Nephron progenitor cell (in vitro differentiated cells): ENCODE results near the gene ATG7.
A peak's percentile ranks its signal among the peaks of the same experiment; 100 is the strongest.

Experiments
- DNase-seq: peaks from one replicate; pipeline ENCODE4 v3.0.0; 2021
- H3K27ac Mint-ChIP-seq: 2 replicates; pipeline ENCODE4 v1.8.0; 2021; ENCODE audit warnings: mild to moderate bottlenecking, moderate library complexity, mixed read lengths
- H3K27me3 Mint-ChIP-seq: 2 replicates; pipeline ENCODE4 v1.8.0; 2021; ENCODE audit warnings: mild to moderate bottlenecking, low read depth, mixed read lengths; ENCODE audit not compliant: poor library complexity
- H3K36me3 Mint-ChIP-seq: 2 replicates; pipeline ENCODE4 v1.8.0; 2021; ENCODE audit warnings: low read depth, mixed read lengths
- H3K4me1 Mint-ChIP-seq: 2 replicates; pipeline ENCODE4 v1.8.0; 2021; ENCODE audit warnings: mixed read lengths
- H3K4me3 Mint-ChIP-seq: 2 replicates; pipeline ENCODE4 v1.8.0; 2021; ENCODE audit warnings: mild to moderate bottlenecking, moderate library complexity, mixed read lengths
- H3K9me3 Mint-ChIP-seq: 2 replicates; pipeline ENCODE4 v1.8.0; 2021; ENCODE audit warnings: mild to moderate bottlenecking, moderate library complexity, mixed read lengths
- TF ChIP-seq, protein P1 (sequence below): fragments of 200-600 bp; sonication (generic); IDR thresholded peaks from 2 replicates; pipeline ENCODE4 v1.5.0; 2021; ENCODE audit warnings: antibody characterized with exemption

ATG7 gene, protein sequence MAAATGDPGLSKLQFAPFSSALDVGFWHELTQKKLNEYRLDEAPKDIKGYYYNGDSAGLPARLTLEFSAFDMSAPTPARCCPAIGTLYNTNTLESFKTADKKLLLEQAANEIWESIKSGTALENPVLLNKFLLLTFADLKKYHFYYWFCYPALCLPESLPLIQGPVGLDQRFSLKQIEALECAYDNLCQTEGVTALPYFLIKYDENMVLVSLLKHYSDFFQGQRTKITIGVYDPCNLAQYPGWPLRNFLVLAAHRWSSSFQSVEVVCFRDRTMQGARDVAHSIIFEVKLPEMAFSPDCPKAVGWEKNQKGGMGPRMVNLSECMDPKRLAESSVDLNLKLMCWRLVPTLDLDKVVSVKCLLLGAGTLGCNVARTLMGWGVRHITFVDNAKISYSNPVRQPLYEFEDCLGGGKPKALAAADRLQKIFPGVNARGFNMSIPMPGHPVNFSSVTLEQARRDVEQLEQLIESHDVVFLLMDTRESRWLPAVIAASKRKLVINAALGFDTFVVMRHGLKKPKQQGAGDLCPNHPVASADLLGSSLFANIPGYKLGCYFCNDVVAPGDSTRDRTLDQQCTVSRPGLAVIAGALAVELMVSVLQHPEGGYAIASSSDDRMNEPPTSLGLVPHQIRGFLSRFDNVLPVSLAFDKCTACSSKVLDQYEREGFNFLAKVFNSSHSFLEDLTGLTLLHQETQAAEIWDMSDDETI

DNA sequence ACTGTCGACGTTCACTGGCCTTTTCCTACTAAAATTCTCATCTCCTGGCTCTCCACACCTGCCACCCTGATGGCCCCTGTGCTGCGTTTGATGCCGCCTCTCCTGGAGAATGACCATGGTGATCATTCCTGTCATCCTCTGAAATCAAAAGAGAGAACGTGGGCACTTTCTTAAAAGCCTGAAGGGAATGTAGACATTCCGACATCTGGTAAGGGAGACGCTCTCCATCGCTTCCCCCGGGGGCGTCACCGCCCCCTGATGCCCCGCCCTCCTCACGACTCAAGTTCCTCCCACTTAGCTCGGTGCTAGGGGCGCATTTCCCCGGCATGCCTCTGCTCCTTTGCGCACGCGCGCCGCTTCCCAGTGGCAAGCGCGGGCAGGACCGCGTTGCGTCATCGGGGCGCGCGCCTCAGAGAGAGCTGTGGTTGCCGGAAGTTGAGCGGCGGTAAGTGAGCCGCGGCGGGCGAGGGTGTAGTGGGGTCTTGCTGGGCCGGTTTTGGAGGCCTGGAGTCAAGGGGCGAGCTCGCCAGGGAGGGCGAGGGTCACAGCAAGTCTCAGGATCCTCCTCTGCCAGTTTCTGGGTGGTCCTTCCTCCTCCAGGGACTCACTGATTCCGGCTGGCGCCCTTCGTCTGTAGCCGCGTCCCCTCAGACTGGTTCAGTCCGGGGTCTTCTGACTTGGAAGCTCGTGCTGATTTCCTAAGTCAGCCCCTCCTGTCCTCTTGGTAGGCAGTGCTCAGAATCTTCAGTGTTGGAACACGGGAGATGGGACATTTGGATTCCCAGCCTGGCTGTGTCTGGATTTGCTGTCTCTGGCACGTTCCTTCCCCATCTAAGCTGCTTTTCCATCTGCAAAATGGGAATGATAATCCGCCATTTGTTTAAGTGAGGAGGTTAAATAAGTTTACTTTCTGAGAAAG is at the start of gene ATG7:
ATG7 (plus strand) TSS at position 412 of the 919 bp plus-strand sequence. CDS start 26,299 bp downstream, outside the sequence.
- Mint-ChIP-seq H3K9me3 (peaks cover 5% of the 10 kb centered on the region), H3K4me3 (peak within 1 kb of the TSS; percentile 95), H3K4me1 (peaks cover 18% of the 10 kb centered on the region), H3K27me3 (peaks cover 31% of the 10 kb centered on the region), H3K27ac (peak within 1 kb of the TSS; percentile 98), H3K36me3 (peaks cover 5% of the 10 kb centered on the region)
- DNase-seq: peak; percentile 98
- TF ChIP-seq, protein P1, sequence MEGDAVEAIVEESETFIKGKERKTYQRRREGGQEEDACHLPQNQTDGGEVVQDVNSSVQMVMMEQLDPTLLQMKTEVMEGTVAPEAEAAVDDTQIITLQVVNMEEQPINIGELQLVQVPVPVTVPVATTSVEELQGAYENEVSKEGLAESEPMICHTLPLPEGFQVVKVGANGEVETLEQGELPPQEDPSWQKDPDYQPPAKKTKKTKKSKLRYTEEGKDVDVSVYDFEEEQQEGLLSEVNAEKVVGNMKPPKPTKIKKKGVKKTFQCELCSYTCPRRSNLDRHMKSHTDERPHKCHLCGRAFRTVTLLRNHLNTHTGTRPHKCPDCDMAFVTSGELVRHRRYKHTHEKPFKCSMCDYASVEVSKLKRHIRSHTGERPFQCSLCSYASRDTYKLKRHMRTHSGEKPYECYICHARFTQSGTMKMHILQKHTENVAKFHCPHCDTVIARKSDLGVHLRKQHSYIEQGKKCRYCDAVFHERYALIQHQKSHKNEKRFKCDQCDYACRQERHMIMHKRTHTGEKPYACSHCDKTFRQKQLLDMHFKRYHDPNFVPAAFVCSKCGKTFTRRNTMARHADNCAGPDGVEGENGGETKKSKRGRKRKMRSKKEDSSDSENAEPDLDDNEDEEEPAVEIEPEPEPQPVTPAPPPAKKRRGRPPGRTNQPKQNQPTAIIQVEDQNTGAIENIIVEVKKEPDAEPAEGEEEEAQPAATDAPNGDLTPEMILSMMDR: no peak

DNA sequence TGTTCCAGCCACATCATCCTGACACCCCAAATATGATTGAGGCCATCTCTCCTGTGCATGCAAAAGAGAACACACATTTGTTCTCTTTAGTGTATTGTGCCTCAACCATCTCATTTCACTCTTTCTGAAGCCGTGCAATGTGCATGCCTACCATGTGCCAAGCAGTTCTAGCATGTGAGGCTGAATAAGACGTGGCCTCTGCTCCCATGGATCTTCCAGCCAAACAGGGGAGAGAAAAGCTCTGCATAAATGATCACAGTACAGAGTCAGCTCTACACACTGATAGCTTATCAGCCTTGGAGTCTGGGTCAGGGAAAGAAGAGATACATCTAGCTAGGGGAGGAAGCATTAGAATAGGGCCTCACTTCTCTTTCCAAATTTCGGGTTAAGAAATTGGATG is 48.2 kb upstream of the ATG7 start:
- no peaks in the 10 kb centered on the region for H3K9me3 Mint-ChIP-seq
- no peaks in the 10 kb centered on the region for H3K4me1 Mint-ChIP-seq
- no peak overlapping the region for H3K4me3 Mint-ChIP-seq
- H3K27ac Mint-ChIP-seq: no peak overlapping the region
- H3K27me3 Mint-ChIP-seq: peaks cover 24% of the 10 kb centered on the region
- no peak for DNase-seq
- H3K36me3 Mint-ChIP-seq: no peaks in the 10 kb centered on the region
- TF ChIP-seq, protein P1: no peak

DNA sequence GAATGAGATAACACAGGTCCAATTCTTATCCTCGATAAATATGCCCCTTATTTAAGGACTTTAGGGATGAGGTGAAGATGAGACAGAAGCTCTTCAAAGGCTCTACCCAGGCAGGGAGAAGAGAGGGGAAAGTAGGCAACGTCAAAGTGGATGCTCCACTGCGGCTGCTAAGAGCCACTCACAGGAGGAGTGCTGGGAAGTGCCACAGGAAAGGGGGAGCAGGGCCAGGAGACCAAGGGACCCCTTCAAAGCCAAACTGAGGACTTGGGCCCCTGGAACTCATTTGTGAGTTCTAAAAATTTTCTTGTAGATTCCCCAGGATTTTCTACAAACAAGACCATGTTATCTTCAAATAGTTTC is 47.3 kb upstream of the ATG7 start:
- no peaks in the 10 kb centered on the region for H3K4me1 Mint-ChIP-seq
- DNase-seq: no peak
- no peak overlapping the region for H3K4me3 Mint-ChIP-seq
- peaks cover 25% of the 10 kb centered on the region for H3K27me3 Mint-ChIP-seq
- H3K9me3 Mint-ChIP-seq: no peaks in the 10 kb centered on the region
- peak overlapping the region; percentile 69 for H3K27ac Mint-ChIP-seq
- TF ChIP-seq, protein P1: no peak
- H3K36me3 Mint-ChIP-seq: no peaks in the 10 kb centered on the region

DNA sequence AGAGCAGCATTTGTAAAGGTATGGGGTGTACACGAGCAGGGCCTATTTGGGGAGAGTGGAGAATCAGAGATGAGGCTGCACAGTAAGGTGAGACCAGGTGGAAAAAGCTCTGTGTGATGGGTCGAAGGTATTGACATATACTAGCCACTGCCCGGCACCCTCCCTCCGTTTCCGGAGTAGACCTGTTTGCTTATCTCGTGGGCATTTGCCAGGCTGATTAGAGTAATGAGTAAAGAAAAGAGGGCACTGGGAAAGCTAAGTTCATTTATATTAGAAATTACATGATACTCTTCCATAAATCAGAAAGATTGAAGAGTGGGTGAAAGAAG is 46.2 kb upstream of the ATG7 start:
- H3K27ac Mint-ChIP-seq: peak overlapping the region; percentile 2

DNA sequence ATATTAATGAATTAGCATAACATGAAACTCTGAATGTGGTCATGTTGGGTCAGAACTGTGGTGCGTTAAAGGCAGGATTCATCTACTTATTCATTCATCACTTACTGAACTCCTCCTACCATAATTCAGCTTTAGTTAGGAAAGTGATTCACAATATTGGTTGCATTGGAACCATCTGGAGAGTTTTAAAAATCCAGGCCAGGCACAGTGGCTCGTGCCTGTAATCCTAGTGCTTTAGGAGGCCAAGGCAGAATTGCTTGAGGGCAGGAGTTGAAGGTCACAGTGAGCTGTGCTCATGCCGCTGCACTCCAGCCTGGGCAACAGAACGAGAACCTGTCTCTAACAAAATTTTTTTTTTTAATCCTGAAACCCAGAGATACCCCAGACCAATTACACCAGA is 44.2 kb upstream of the ATG7 start:
- H3K9me3 Mint-ChIP-seq: no peaks in the 10 kb centered on the region
- H3K27me3 Mint-ChIP-seq: peaks cover 29% of the 10 kb centered on the region
- TF ChIP-seq, protein P1: no peak
- no peak for DNase-seq
- no peaks in the 10 kb centered on the region for H3K4me1 Mint-ChIP-seq
- H3K4me3 Mint-ChIP-seq: no peak overlapping the region
- H3K27ac Mint-ChIP-seq: no peak overlapping the region
- no peaks in the 10 kb centered on the region for H3K36me3 Mint-ChIP-seq

More for the DNA sequence above, 46.2 kb upstream of the ATG7 start:
- DNase-seq: no peak
- no peak overlapping the region for H3K4me3 Mint-ChIP-seq
- H3K4me1 Mint-ChIP-seq: no peaks in the 10 kb centered on the region
- H3K27me3 Mint-ChIP-seq: peaks cover 27% of the 10 kb centered on the region
- no peaks in the 10 kb centered on the region for H3K9me3 Mint-ChIP-seq
- TF ChIP-seq, protein P1: no peak
- no peaks in the 10 kb centered on the region for H3K36me3 Mint-ChIP-seq
